Keratinocyte (primary cell): Measurements from ENCODE around the gene DYNLT1. TPM values are rescaled to one million over a fixed set of nuclear protein-coding genes. Genes with fewer than 3 reads are reported as not detected.

Source experiments
- DNase-seq: peaks from one replicate; pipeline ENCODE4 v3.0.0-alpha.2; 2011; ENCODE audit warnings: low read depth, missing footprints, low spot score
- FAIRE-seq: peaks from 2 replicates; lab custom pipeline; 2011; peaks lifted over from hg19 to GRCh38; lab: Jason Lieb, UNC
- H2AFZ ChIP-seq: 2 replicates; pipeline ENCODE4 v1.6.0; 2012; ENCODE audit warnings: low read length, control low read depth, inconsistent platforms; ENCODE audit not compliant: control insufficient read depth
- H3K27ac ChIP-seq: 2 replicates; pipeline ENCODE4 v1.5.1; 2011; ENCODE audit warnings: low read length; ENCODE audit not compliant: control insufficient read depth, insufficient read depth
- H3K27me3 ChIP-seq: 3 replicates; pipeline ENCODE4 v1.6.0; 2011; ENCODE audit warnings: low read length; ENCODE audit not compliant: control insufficient read depth, insufficient read depth; ENCODE audit errors: extremely low read depth
- H3K36me3 ChIP-seq, 2 experiments: 2 replicates in 1 of 2; 3 replicates in 1 of 2; pipeline ENCODE4 v1.5.1; 2011; ENCODE audit warnings: low read length in 2 of 2, mild to moderate bottlenecking in 1 of 2; ENCODE audit not compliant: control insufficient read depth in 2 of 2, insufficient read depth in 2 of 2; ENCODE audit errors: extremely low read depth in 1 of 2
- H3K4me1 ChIP-seq: 3 replicates; pipeline ENCODE4 v1.5.1; 2011; ENCODE audit warnings: low read length; ENCODE audit not compliant: control insufficient read depth, insufficient read depth; ENCODE audit errors: extremely low read depth
- H3K4me2 ChIP-seq: 3 replicates; pipeline ENCODE4 v1.6.0; 2011; ENCODE audit warnings: low read depth, low read length; ENCODE audit not compliant: control insufficient read depth, insufficient read depth; ENCODE audit errors: extremely low read depth
- H3K4me3 ChIP-seq, 3 experiments: fragments of 200-600 bp in 1 of 3; sonication (generic) in 1 of 3; 2 replicates in 2 of 3; 3 replicates in 1 of 3; pipeline ENCODE4 v1.5.1; 2011 to 2016; ENCODE audit warnings: low read length in 3 of 3, mild to moderate bottlenecking in 3 of 3, control low read depth in 2 of 3, inconsistent platforms in 1 of 3, low read depth in 1 of 3, mixed read lengths in 1 of 3, mixed run types in 1 of 3, moderate library complexity in 1 of 3; ENCODE audit not compliant: control insufficient read depth in 2 of 3, insufficient read depth in 2 of 3; ENCODE audit errors: extremely low read depth in 1 of 3
- H3K79me2 ChIP-seq: 2 replicates; pipeline ENCODE4 v1.6.0; 2012; ENCODE audit warnings: low read length; ENCODE audit not compliant: control insufficient read depth, insufficient read depth
- H3K9ac ChIP-seq: 3 replicates; pipeline ENCODE4 v1.6.0; 2011; ENCODE audit warnings: low read length; ENCODE audit not compliant: control insufficient read depth, insufficient read depth; ENCODE audit errors: extremely low read depth
- H3K9me1 ChIP-seq: 3 replicates; pipeline ENCODE4 v1.6.0; 2011; ENCODE audit warnings: low read length; ENCODE audit not compliant: control insufficient read depth, insufficient read depth; ENCODE audit errors: extremely low read depth
- H3K9me3 ChIP-seq: 2 replicates; pipeline ENCODE4 v1.5.1; 2012; ENCODE audit warnings: low read depth, low read length; ENCODE audit not compliant: control insufficient read depth
- H4K20me1 ChIP-seq: 3 replicates; pipeline ENCODE4 v1.6.0; 2011; ENCODE audit warnings: low read length; ENCODE audit not compliant: control insufficient read depth, insufficient read depth; ENCODE audit errors: extremely low read depth
- EZH2 ChIP-seq: IDR thresholded peaks from one replicate; pipeline ENCODE4 v1.6.1; 2012; ENCODE audit warnings: inconsistent platforms, mild to moderate bottlenecking, low read length, moderate library complexity
- dilution Hi-C: fragments of 300-500 bp; cut with MboI; formaldehyde crosslinking; loops from one replicate; pipeline ENCODE4 v1.7.0; 2020; ENCODE audit warnings: low sequenced_read_pairs; ENCODE audit not compliant: extremely low pct_ligation_motif_present
- polyA plus RNA-seq, 5 experiments: library from polyadenylated mRNA; depleted of rRNA in 3 of 5; stranded (reverse) in 3 of 5; stranded (forward) in 1 of 5; unstranded in 1 of 5; fragments of >200 nt; gene quantifications; 1 replicate in 1 of 5; 2 replicates in 3 of 5; 3 replicates in 1 of 5; pipeline versions ENCODE4 v1.2.1 to v1.2.3, GENCODE V29; 2011 to 2012; ENCODE audit warnings: missing spikeins in 2 of 5, low read depth in 1 of 5, low replicate concordance in 1 of 5
- TF ChIP-seq, protein P1 (sequence below), 3 experiments: IDR thresholded peaks in 1 of 3; conservative IDR thresholded peaks in 1 of 3; optimal IDR thresholded peaks in 1 of 3; 2 replicates in 2 of 3; 3 replicates in 1 of 3; pipeline versions ENCODE3 to v1.5.1; 2011; ENCODE audit warnings: low read length in 3 of 3, mild to moderate bottlenecking in 3 of 3, moderate library complexity in 2 of 3, control low read depth in 1 of 3, inconsistent platforms in 1 of 3; ENCODE audit not compliant: insufficient read depth in 2 of 3; ENCODE audit errors: extremely low read depth in 1 of 3

The DYNLT1 gene
- polyA plus RNA-seq, 1 donor (not counting 4 experiments of a cell fraction or from before 2014, with no cell fraction given): 354 TPM

- Histone ChIP-seq H3K9me3 (no peaks in the 10 kb centered on the region), H3K4me3 (no peak overlapping the region), H3K4me2 (no peak overlapping the region), H3K9me1 (no peaks in the 10 kb centered on the region), H3K27ac (no peak overlapping the region), H4K20me1 (no peaks in the 10 kb centered on the region), H2AFZ (no peak overlapping the region), H3K9ac (no peak overlapping the region), H3K36me3 (peaks cover 14 to 26% of the 10 kb centered on the region in 2 experiments), H3K4me1 (no peaks in the 10 kb centered on the region), H3K79me2 (peaks cover 2% of the 10 kb centered on the region), H3K27me3 (no peaks in the 10 kb centered on the region)
- DNase-seq (no peak), FAIRE-seq (no peak)
- dilution Hi-C loops: no loop called here
- no peak for TF ChIP-seq EZH2
- TF ChIP-seq, protein P1, sequence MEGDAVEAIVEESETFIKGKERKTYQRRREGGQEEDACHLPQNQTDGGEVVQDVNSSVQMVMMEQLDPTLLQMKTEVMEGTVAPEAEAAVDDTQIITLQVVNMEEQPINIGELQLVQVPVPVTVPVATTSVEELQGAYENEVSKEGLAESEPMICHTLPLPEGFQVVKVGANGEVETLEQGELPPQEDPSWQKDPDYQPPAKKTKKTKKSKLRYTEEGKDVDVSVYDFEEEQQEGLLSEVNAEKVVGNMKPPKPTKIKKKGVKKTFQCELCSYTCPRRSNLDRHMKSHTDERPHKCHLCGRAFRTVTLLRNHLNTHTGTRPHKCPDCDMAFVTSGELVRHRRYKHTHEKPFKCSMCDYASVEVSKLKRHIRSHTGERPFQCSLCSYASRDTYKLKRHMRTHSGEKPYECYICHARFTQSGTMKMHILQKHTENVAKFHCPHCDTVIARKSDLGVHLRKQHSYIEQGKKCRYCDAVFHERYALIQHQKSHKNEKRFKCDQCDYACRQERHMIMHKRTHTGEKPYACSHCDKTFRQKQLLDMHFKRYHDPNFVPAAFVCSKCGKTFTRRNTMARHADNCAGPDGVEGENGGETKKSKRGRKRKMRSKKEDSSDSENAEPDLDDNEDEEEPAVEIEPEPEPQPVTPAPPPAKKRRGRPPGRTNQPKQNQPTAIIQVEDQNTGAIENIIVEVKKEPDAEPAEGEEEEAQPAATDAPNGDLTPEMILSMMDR (optimal IDR thresholded peaks at IDR 0.05 in 1 of 3, IDR thresholded peaks at IDR 0.05 in 1 of 3, conservative IDR thresholded peaks at IDR 0.05 in 1 of 3; ENCODE audit: extremely low read depth in 1 of 3, insufficient read depth in 2 of 3, low read length in 3 of 3): no peak
These were observed 47.7 kb downstream of the DYNLT1 start for GRCh38 chr6:158596861-158597260.

GRCh38 chr6:158595223-158595622 is 49.3 kb downstream of the DYNLT1 start:
- FAIRE-seq (no peak), DNase-seq (no peak)
- Histone ChIP-seq H3K9ac (no peak overlapping the region), H3K79me2 (no peaks in the 10 kb centered on the region), H4K20me1 (no peaks in the 10 kb centered on the region), H3K9me1 (no peaks in the 10 kb centered on the region), H3K36me3 (peaks cover 23 to 33% of the 10 kb centered on the region in 2 experiments), H3K27me3 (no peaks in the 10 kb centered on the region), H3K4me2 (no peak overlapping the region), H2AFZ (no peak overlapping the region), H3K4me1 (no peaks in the 10 kb centered on the region), H3K9me3 (no peaks in the 10 kb centered on the region), H3K4me3 (no peak overlapping the region), H3K27ac (no peak overlapping the region)
- TF ChIP-seq, protein P1 (optimal IDR thresholded peaks at IDR 0.05 in 1 of 3, IDR thresholded peaks at IDR 0.05 in 1 of 3, conservative IDR thresholded peaks at IDR 0.05 in 1 of 3; ENCODE audit: extremely low read depth in 1 of 3, insufficient read depth in 2 of 3, low read length in 3 of 3): peak; percentile 11 to 41 (median 37)
- no peak for TF ChIP-seq EZH2
- dilution Hi-C loops: no loop called here
